Measurements from ENCODE around the gene PHF11. TPM values are rescaled to one million over a fixed set of nuclear protein-coding genes. Genes with fewer than 3 reads are reported as not detected.

The PHF11 gene
- polyA plus RNA-seq, 1 donor (not counting 4 experiments of a cell fraction or from before 2014, with no cell fraction given): 32.9 TPM

DNA sequence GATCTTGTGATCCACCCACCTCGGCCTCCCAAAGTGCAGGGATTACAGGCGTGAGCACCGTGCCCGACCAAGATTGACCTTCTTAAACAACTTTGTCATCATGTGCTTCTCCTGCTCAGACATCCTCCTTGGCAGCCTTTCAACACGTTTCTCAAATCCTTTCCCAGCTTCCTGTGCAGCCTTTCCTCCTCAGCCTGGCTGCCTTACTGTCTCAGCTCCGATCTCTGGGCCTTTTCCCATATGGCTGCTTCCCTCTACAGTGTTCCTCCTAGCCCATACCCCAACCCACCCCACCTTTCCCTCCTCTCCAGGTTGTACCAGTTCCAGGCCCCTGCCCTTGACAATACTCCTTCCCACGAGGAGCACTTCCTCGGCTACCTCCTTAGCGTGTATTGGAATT lies 7.2 kb downstream of the PHF11 start:
- no peaks in the 10 kb centered on the region for H4K20me1 ChIP-seq (ENCODE audit: control insufficient read depth, extremely low read depth, insufficient read depth, low read length)
- no peaks in the 10 kb centered on the region for H3K9me1 ChIP-seq (ENCODE audit: control insufficient read depth, extremely low read depth, insufficient read depth, low read length)
- no peak overlapping the region for H2AFZ ChIP-seq (ENCODE audit: control insufficient read depth, low read length)
- H3K9ac ChIP-seq (ENCODE audit: control insufficient read depth, extremely low read depth, insufficient read depth, low read length): no peak overlapping the region
- no peak overlapping the region for H3K4me3 ChIP-seq (ENCODE audit: control insufficient read depth in 2 of 3, extremely low read depth in 1 of 3, insufficient read depth in 2 of 3, low read depth in 1 of 3, low read length in 3 of 3)
- no peaks in the 10 kb centered on the region for H3K27me3 ChIP-seq (ENCODE audit: control insufficient read depth, extremely low read depth, insufficient read depth, low read length)
- TF ChIP-seq, protein P1, sequence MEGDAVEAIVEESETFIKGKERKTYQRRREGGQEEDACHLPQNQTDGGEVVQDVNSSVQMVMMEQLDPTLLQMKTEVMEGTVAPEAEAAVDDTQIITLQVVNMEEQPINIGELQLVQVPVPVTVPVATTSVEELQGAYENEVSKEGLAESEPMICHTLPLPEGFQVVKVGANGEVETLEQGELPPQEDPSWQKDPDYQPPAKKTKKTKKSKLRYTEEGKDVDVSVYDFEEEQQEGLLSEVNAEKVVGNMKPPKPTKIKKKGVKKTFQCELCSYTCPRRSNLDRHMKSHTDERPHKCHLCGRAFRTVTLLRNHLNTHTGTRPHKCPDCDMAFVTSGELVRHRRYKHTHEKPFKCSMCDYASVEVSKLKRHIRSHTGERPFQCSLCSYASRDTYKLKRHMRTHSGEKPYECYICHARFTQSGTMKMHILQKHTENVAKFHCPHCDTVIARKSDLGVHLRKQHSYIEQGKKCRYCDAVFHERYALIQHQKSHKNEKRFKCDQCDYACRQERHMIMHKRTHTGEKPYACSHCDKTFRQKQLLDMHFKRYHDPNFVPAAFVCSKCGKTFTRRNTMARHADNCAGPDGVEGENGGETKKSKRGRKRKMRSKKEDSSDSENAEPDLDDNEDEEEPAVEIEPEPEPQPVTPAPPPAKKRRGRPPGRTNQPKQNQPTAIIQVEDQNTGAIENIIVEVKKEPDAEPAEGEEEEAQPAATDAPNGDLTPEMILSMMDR (optimal IDR thresholded peaks at IDR 0.05 in 1 of 3, IDR thresholded peaks at IDR 0.05 in 1 of 3, conservative IDR thresholded peaks at IDR 0.05 in 1 of 3; ENCODE audit: extremely low read depth in 1 of 3, insufficient read depth in 2 of 3, low read length in 3 of 3): no peak
- TF ChIP-seq EZH2 (IDR thresholded peaks at IDR 0.05; ENCODE audit: low read length): no peak
- no peaks in the 10 kb centered on the region for H3K36me3 ChIP-seq (ENCODE audit: control insufficient read depth in 2 of 2, extremely low read depth in 1 of 2, insufficient read depth in 2 of 2, low read length in 2 of 2)
- no peaks in the 10 kb centered on the region for H3K79me2 ChIP-seq (ENCODE audit: control insufficient read depth, insufficient read depth, low read length)
- H3K4me2 ChIP-seq (ENCODE audit: control insufficient read depth, extremely low read depth, insufficient read depth, low read depth, low read length): no peak overlapping the region
- DNase-seq (ENCODE audit: low read depth, low spot score) (no peak), FAIRE-seq (no peak)
- no peaks in the 10 kb centered on the region for H3K4me1 ChIP-seq (ENCODE audit: control insufficient read depth, extremely low read depth, insufficient read depth, low read length)
- no peaks in the 10 kb centered on the region for H3K9me3 ChIP-seq (ENCODE audit: control insufficient read depth, low read depth, low read length)
- no peak overlapping the region for H3K27ac ChIP-seq (ENCODE audit: control insufficient read depth, insufficient read depth, low read length)
- dilution Hi-C loops (cut with MboI; ENCODE audit: extremely low pct_ligation_motif_present, low sequenced_read_pairs): no loop called here

DNA sequence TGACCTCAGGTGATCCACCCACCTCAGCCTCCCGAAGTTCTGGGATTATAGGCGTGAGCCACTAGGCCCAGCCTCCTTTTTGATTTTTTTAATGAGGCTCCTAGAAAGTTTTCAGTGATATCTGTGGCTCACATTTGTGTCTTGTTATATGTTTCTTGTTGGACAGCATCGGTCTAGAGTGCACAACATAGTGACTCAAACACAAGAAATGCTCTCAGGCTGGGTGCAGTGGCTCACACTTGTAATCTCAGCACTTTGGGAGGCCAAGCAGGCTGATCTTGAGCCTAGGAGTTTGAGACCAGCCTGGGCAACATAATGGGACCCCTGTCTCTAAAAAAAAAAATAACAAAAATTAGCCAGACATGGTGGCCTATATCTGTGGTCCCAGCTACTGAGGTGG lies 8.2 kb downstream of the PHF11 start:
- no peak overlapping the region for H3K9ac ChIP-seq (ENCODE audit: control insufficient read depth, extremely low read depth, insufficient read depth, low read length)
- no peaks in the 10 kb centered on the region for H3K4me1 ChIP-seq (ENCODE audit: control insufficient read depth, extremely low read depth, insufficient read depth, low read length)
- no peaks in the 10 kb centered on the region for H3K79me2 ChIP-seq (ENCODE audit: control insufficient read depth, insufficient read depth, low read length)
- H4K20me1 ChIP-seq (ENCODE audit: control insufficient read depth, extremely low read depth, insufficient read depth, low read length): no peaks in the 10 kb centered on the region
- TF ChIP-seq EZH2 (IDR thresholded peaks at IDR 0.05; ENCODE audit: low read length): no peak
- TF ChIP-seq, protein P1 (optimal IDR thresholded peaks at IDR 0.05 in 1 of 3, IDR thresholded peaks at IDR 0.05 in 1 of 3, conservative IDR thresholded peaks at IDR 0.05 in 1 of 3; ENCODE audit: extremely low read depth in 1 of 3, insufficient read depth in 2 of 3, low read length in 3 of 3): no peak
- H3K27ac ChIP-seq (ENCODE audit: control insufficient read depth, insufficient read depth, low read length): no peak overlapping the region
- H3K27me3 ChIP-seq (ENCODE audit: control insufficient read depth, extremely low read depth, insufficient read depth, low read length): no peaks in the 10 kb centered on the region
- no peak overlapping the region for H3K4me2 ChIP-seq (ENCODE audit: control insufficient read depth, extremely low read depth, insufficient read depth, low read depth, low read length)
- no peak overlapping the region for H2AFZ ChIP-seq (ENCODE audit: control insufficient read depth, low read length)
- FAIRE-seq (no peak), DNase-seq (ENCODE audit: low read depth, low spot score) (no peak)
- H3K4me3 ChIP-seq (ENCODE audit: control insufficient read depth in 2 of 3, extremely low read depth in 1 of 3, insufficient read depth in 2 of 3, low read depth in 1 of 3, low read length in 3 of 3): no peak overlapping the region
- H3K36me3 ChIP-seq (ENCODE audit: control insufficient read depth in 2 of 2, extremely low read depth in 1 of 2, insufficient read depth in 2 of 2, low read length in 2 of 2): no peaks in the 10 kb centered on the region
- no peaks in the 10 kb centered on the region for H3K9me1 ChIP-seq (ENCODE audit: control insufficient read depth, extremely low read depth, insufficient read depth, low read length)
- no peaks in the 10 kb centered on the region for H3K9me3 ChIP-seq (ENCODE audit: control insufficient read depth, low read depth, low read length)
- dilution Hi-C loops (cut with MboI; ENCODE audit: extremely low pct_ligation_motif_present, low sequenced_read_pairs): no loop called here
